GM15510 (cell line): Measurements from ENCODE around the gene KCNG4.

Source experiments
- POLR2A ChIP-seq: IDR thresholded peaks from 3 replicates; pipeline ENCODE4 v1.6.1; 2011; ENCODE audit warnings: borderline replicate concordance; ENCODE audit not compliant: insufficient read length; ENCODE audit errors: extremely low read depth

The KCNG4 gene

DNA sequence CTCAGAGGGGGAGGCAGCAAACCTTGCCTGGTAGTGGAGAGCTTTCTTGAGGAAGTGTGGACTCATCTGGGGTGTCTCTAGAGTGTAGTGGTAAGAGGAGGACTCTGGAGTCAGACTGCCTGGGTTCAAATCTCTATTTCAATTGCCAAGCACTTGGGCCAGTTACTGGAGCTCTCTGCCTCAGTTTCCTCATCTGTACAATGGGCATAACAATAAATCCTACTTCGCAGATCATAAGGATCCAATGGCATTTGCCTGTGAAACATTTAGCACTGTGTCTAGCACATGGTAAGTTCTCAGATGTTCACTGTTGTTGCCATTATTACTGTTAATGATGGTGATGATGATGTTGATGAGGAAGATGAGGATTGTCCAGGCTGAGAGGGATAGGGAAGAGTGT lies 31.2 kb upstream of the KCNG4 start:
- TF ChIP-seq POLR2A = no peak

- no peak for TF ChIP-seq POLR2A
These were observed 30.7 kb upstream of the KCNG4 start for GRCh38 chr16:84270531-84270930.

DNA sequence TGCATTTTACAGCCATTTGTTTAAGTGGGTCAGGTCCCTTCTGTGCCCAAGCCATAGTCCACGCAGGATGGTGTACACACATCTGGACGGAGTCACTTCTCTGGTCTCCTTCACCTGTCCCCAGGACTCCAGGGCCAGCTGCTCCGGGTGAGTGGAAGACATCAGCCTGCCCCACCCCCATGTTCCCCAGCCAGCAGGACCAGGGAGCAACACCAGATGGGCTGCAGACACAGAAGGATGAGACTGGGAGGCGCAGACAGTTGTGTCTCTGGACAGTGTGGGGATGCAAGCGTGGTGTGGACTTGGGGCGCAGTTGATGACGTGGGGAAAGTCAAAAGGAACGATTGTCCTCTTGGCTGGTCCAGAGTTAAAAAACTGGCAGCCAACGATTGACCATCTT lies 30.3 kb upstream of the KCNG4 start:
- no peak for TF ChIP-seq POLR2A

DNA sequence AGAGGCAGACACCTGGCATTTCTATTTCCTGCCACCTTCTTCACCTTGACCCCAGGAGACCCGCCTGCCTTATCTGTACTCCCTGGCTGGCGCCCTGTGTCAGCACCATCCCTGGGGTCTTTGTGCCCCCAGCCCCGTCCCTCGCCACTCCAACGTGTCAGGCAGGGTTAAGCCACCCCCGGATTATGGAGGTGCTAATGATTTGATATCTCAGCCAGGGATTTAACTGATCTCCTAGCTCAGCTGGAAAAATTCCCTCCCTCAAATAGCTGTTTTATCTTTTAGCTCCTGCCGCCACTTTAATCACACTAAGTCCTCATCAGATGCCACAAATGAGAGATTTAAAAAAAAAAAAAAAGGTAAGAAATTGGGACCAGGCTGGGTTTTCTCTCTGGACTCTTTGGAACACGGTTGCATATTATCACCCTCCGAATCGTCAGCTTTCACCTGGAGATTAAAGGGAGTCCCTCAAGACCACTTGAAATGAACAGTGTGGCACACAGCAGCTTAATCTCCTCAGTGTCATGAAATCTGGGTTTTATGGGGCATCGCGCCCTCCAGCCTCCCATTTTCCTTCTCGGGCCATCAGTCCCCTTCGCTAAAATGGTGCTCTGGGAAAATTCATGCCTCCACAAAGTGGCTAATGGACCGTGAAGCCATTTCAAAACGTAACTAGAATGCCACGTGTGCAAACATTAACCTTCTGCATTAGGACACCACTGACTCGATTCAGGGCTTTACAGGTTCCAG lies 28.7 kb upstream of the KCNG4 start:
- no peak for TF ChIP-seq POLR2A

- no peak for TF ChIP-seq POLR2A
These were observed 27.6 kb upstream of the KCNG4 start for GRCh38 chr16:84267380-84267779.

DNA sequence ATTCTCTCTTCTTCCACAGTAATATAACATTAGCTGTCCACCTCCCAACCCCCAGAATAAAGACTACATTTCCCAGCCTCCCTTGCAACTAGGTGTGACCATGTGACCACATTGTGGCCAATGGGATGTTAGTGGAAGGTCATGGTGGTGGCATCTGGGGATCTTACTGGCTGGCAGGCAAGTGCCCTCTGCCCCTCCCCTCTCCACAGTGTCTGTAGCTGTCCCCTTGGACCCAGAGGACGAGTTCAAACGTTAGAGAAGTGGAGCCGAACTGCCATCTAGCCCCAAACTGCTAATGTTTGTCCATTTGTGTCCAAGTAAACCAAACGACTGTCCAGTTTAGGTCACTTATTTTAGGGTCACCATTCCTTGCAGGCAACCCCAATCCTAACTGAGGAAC lies 26.6 kb upstream of the KCNG4 start:
- no peak for TF ChIP-seq POLR2A

DNA sequence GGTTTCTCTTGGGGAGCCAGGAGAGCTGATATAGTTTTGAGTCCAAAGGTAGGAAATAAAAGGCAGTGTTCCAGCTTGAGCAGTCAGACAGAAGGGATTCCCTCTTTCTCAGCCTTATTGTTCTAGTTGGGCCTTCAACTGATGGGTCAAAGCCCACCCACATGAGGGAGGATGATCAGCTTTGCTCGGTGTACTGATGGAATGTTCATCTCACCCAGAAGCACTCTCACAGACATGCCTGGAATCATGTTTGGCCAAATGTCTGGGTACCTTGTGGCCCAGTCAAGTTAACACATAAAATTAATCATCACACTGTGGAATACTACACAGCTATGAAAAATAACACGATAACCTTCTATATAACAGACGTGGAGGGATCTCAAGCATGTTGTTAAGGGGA lies 23.1 kb upstream of the KCNG4 start:
- TF ChIP-seq POLR2A = no peak

GRCh38 chr16:84262031-84262430 lies 22.2 kb upstream of the KCNG4 start:
- TF ChIP-seq POLR2A = no peak

- TF ChIP-seq POLR2A = no peak
These were observed 21.1 kb upstream of the KCNG4 start for GRCh38 chr16:84260766-84261554.

- no peak for TF ChIP-seq POLR2A
These were observed 19.9 kb upstream of the KCNG4 start for GRCh38 chr16:84259691-84260090.

- TF ChIP-seq POLR2A = no peak
These were observed 18.5 kb upstream of the KCNG4 start for GRCh38 chr16:84258266-84258665.

DNA sequence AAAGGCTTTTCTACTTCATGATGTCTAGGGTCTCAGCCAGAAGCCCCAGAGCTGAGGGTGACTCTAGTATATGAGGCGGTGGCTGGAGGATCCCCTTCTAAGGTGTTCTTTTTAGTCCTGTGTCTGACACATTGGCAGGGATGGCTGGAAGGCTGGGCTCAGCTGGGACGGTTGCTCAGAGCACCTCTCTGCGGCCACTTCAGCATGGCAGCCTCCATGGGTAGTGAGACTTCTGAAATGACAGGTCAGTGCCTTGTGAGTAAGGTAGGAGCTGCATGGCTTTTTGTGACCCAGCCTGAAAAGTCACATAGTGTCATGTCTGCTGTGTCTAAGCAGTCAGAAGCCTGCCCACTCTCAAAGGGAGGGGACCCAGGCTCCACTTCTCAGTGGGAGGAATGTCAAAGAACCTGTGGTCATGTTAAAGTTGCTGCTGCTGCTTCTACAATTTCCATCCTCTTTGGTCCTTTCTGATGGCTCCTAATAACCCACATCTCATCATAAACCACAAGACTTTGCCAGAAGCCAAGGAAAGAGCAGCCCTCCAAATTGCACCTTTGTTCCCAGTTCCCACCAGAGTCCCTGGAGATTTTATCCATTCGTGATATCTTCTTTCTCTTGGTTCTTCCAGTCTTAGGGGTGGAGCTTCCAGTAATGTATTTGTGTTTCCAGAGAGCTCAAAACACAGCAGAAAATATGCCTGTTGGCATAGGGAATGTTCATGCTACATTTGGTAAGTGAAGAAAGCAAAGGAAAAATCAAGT lies 15.4 kb upstream of the KCNG4 start:
- TF ChIP-seq POLR2A = no peak

GRCh38 chr16:84254062-84254461 lies 14.2 kb upstream of the KCNG4 start:
- TF ChIP-seq POLR2A = no peak

- TF ChIP-seq POLR2A = no peak
These were observed 13.4 kb upstream of the KCNG4 start for GRCh38 chr16:84253173-84253572.

GRCh38 chr16:84252184-84252583 lies 12.4 kb upstream of the KCNG4 start:
- no peak for TF ChIP-seq POLR2A

- no peak for TF ChIP-seq POLR2A
These were observed 8.0 kb upstream of the KCNG4 start for GRCh38 chr16:84247844-84248243.

DNA sequence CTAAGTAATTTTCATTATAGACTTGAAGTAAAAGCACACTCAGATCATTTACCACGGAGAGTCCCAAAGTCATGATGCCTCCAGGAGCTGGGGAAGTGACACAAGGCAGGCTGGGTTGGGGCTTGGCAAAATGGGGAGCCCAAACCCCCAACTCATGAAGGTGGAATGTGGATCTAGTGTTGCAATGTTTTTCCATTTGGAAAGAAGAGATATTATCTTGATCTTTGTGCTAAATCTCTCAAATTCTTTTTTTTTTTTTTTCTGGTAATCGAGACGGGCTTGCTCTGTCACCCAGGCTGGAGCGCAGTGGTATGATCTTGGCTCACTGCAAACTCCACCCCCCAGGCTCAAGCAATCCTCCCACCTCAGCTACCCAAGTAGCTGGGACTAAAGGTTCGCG lies 7.5 kb upstream of the KCNG4 start:
- no peak for TF ChIP-seq POLR2A

DNA sequence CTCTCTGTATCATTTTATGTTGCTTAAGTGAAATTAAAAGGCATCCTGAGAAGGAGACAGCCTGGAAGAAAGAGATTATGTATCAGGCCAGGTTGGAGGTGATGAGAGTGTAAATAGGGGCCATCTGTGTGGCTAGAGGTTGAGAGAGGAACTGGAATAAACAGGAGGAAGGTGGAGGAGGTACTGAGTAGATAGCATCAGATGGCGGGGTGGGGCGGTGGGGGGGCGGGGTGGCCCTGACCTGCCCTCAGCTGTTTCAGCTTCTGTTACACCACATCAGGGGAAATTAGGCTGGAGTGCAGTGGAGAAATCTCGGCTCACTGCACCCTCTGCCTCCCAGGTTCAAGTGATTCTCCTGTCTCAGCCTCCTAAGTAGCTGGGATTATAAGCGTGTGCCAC lies 6.9 kb upstream of the KCNG4 start:
- no peak for TF ChIP-seq POLR2A
